GM12878 (cell line): ENCODE data around the gene CTRB1. TPM values are rescaled to one million over a fixed set of nuclear protein-coding genes. Genes with fewer than 3 reads are reported as not detected.
"Not testable (repeated sequence)": the region's sequence is repeated elsewhere in the genome, so short reads cannot be mapped to it uniquely, and the experiment has no call there.

Experiments
- ATAC-seq: fragments of 200-7000 bp; cut with Tn5 transposase; 3 replicates; pipeline ENCODE4 v1.9.1; 2020; ENCODE audit warnings: mild to moderate bottlenecking, moderate library complexity
- BruUV-seq: library from RNA; stranded (reverse); fragments of 400-500 nt; replicated peaks from 2 replicates; lab custom pipeline; 2021; lab: Mats Ljungman, UMichigan
- CTCF ChIA-PET: fragments of 300-600 bp; sonication (Branson Sonifier 250); formaldehyde crosslinking; extraction: SDS; loops from one replicate; lab custom pipeline; 2021; ENCODE audit warnings: inconsistent platforms; lab: Yijun Ruan, JAX
- POLR2A ChIA-PET: fragments of 350-600 bp; formaldehyde crosslinking; extraction: SDS; loops from one replicate; lab custom pipeline; 2021; ENCODE audit warnings: inconsistent platforms; lab: Charles Lee
- RAD21 ChIA-PET: fragments of 300-600 bp; sonication (Branson Sonifier 250); formaldehyde crosslinking; loops from one replicate; lab custom pipeline; 2023; ENCODE audit warnings: antibody characterized with exemption; ENCODE audit not compliant: unreplicated experiment; lab: Charles Lee
- SMC1A ChIA-PET: fragments of 300-600 bp; sonication (Branson Sonifier 250); formaldehyde crosslinking; loops from one replicate; lab custom pipeline; 2023; ENCODE audit not compliant: unreplicated experiment, uncharacterized antibody; lab: Charles Lee
- DNase-seq: peaks from one replicate; pipeline ENCODE4 v3.0.0-alpha.2; 2011; ENCODE audit warnings: low read depth, low spot score
- FAIRE-seq: peaks from 3 replicates; lab custom pipeline; 2011; peaks lifted over from hg19 to GRCh38; lab: Jason Lieb, UNC
- H2AFZ ChIP-seq: 2 replicates; pipeline ENCODE4 v1.6.0; 2011; ENCODE audit warnings: low read depth, low read length, control low read depth; ENCODE audit not compliant: control insufficient read depth
- H3K27ac ChIP-seq: 2 replicates; pipeline ENCODE4 v1.5.1; 2011; ENCODE audit warnings: control low read depth; ENCODE audit not compliant: control insufficient read depth, insufficient read depth
- H3K27me3 ChIP-seq, 2 experiments: replicated peaks in 1 of 2; 2 replicates each; pipeline versions ENCODE4 v1.6.0 to v1.6.1; 2011; ENCODE audit warnings: low read length in 1 of 2; ENCODE audit not compliant: control insufficient read depth in 2 of 2, insufficient read depth in 2 of 2
- H3K36me3 ChIP-seq, 2 experiments: 2 replicates each; pipeline ENCODE4 v1.5.1; 2011; ENCODE audit warnings: low read length in 1 of 2; ENCODE audit not compliant: control insufficient read depth in 2 of 2, insufficient read depth in 2 of 2
- H3K4me1 ChIP-seq: 2 replicates; pipeline ENCODE4 v1.6.1; 2011; ENCODE audit warnings: mild to moderate bottlenecking, low read length, moderate library complexity, mixed read lengths; ENCODE audit not compliant: control insufficient read depth, insufficient read depth
- H3K4me2 ChIP-seq: 2 replicates; pipeline ENCODE4 v1.6.0; 2011; ENCODE audit warnings: control low read depth; ENCODE audit not compliant: control insufficient read depth, insufficient read depth
- H3K4me3 ChIP-seq: fragments of 200-600 bp; sonication (generic); 2 replicates; pipeline ENCODE4 v1.5.1; 2016
- H3K79me2 ChIP-seq: 2 replicates; pipeline ENCODE4 v1.6.0; 2011; ENCODE audit warnings: low read length; ENCODE audit not compliant: control insufficient read depth, insufficient read depth
- H3K9ac ChIP-seq: 2 replicates; pipeline ENCODE4 v1.8.0; 2011; ENCODE audit warnings: low read length, control low read depth, mixed read lengths; ENCODE audit not compliant: control insufficient read depth, insufficient read depth
- H3K9me3 ChIP-seq: replicated peaks from 3 replicates; pipeline ENCODE4 v1.5.1; 2011; ENCODE audit warnings: mild to moderate bottlenecking, low read length; ENCODE audit not compliant: control insufficient read depth, insufficient read depth
- H4K20me1 ChIP-seq: 2 replicates; pipeline ENCODE4 v1.6.0; 2011; ENCODE audit not compliant: control insufficient read depth, insufficient read depth
- ATF3 ChIP-seq: IDR thresholded peaks from 2 replicates; pipeline ENCODE4 v1.6.1; 2011; ENCODE audit warnings: low read depth, mild to moderate bottlenecking, low read length, moderate library complexity, borderline replicate concordance; ENCODE audit errors: extremely low read depth
- E2F4 ChIP-seq: IDR thresholded peaks from 2 replicates; pipeline ENCODE4 v1.6.1; 2012; ENCODE audit warnings: low read depth, low read length, improper control_type of control experiment
- EED ChIP-seq: sonication (generic); IDR thresholded peaks from 2 replicates; pipeline ENCODE4 v1.6.1; 2016; ENCODE audit warnings: antibody characterized with exemption, low read depth
- IKZF2 ChIP-seq, 2 experiments: fragments of 450-650 bp; IDR thresholded peaks; 2 replicates each; pipeline ENCODE4 v1.6.1; 2017; ENCODE audit warnings: mild to moderate bottlenecking in 2 of 2, moderate library complexity in 2 of 2
- SMAD1 ChIP-seq: fragments of 450-650 bp; IDR thresholded peaks from 2 replicates; pipeline ENCODE4 v1.6.1; 2018; ENCODE audit warnings: mild to moderate bottlenecking, low read depth; ENCODE audit not compliant: partially characterized antibody
- WGBS: methylation state at CpG from one replicate; pipeline ENCODE4 v1.1.6; 2016; ENCODE audit warnings: low lambda C conversion rate; ENCODE audit not compliant: insufficient replicate concordance, insufficient coverage; ENCODE audit errors: missing lambda C conversion rate; 5-methylcytosine and 5-hydroxymethylcytosine counted together
- in situ Hi-C: fragments of 300-500 bp; cut with MboI; formaldehyde crosslinking; loops from 9 replicates; pipeline ENCODE4 v1.14.3; 2018; ENCODE audit warnings: mixed read lengths
- intact Hi-C: fragments of 100-400 bp; cut with micrococcal nuclease; formaldehyde crosslinking; loops from one replicate; pipeline ENCODE4 v1.14.2; 2022; ENCODE audit not compliant: unreplicated experiment
- polyA plus RNA-seq, 11 experiments: library from polyadenylated mRNA; depleted of rRNA in 4 of 11; unstranded in 6 of 11; stranded (reverse) in 5 of 11; fragments of >200 nt; fragmentation: Nextera tagmentation in 4 of 11; fragmentation: Illumina TruSeq in 1 of 11; extraction: Ambion mirVana in 4 of 11; extraction: Trizol in 1 of 11; gene quantifications; 1 replicate in 1 of 11; 2 replicates in 10 of 11; pipeline versions ENCODE4 v1.2.1 to v1.2.3, GENCODE V29; 2011 to 2016; ENCODE audit warnings: inconsistent platforms in 2 of 11, missing spikeins in 2 of 11, low read depth in 1 of 11
- total RNA-seq, 4 experiments: library from RNA; depleted of rRNA in 3 of 4; stranded (reverse); fragments of >200 nt in 3 of 4; fragmentation: Illumina TruSeq in 1 of 4; extraction: Trizol in 1 of 4; gene quantifications; 2 replicates each; pipeline versions ENCODE4 v1.2.1 to v1.2.3, GENCODE V29; 2013 to 2021
- TF ChIP-seq, protein P1 (sequence below): fragments of 450-650 bp; IDR thresholded peaks from 2 replicates; pipeline ENCODE4 v1.6.1; 2016; ENCODE audit warnings: mild to moderate bottlenecking, moderate library complexity, borderline replicate concordance

Gene CTRB1
- total and polyA plus RNA-seq, 10 of the 15 experiments (the other 5 are each of a cell fraction or from before 2014, with no cell fraction given), result 0.28 to 4.4 TPM; not detected in 8

DNA sequence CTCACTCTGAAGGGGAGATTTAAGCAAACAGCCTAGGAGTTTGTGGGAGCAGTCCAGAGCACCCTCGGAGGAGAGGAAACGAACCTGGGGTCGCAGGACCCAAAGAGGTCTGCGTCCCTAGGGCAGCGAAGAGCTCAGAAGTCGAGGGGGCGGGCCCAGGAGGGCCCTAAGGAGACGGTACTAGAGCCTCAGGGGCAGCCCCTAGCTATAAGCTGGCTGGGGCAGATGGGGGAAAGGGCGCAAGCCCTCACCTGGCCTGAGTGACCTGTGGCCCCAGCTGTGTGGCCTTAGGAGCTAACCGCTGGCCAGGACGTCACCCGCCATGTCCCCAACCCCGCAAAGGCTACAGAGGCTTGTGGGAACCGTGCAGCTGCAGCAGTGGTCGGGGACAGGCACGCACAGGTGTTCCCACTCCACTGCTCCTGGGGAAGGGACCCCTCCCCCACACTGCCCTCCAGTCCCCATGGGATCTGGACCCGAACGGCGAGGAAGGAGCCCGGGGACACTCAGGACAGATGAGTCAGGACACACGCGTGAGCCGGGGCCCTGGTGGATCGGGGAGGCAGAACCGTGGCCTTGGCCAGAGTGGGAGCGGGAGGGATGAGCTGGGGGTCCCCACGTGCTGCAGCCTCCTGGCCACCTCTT, 9.8 kb upstream of the CTRB1 start:
- no peak overlapping the region for H3K27ac ChIP-seq
- H3K9ac ChIP-seq, result no peak overlapping the region
- no TSS peak for BruUV-seq
- no peaks in the 10 kb centered on the region for H3K79me2 ChIP-seq
- TF ChIP-seq, protein P1, sequence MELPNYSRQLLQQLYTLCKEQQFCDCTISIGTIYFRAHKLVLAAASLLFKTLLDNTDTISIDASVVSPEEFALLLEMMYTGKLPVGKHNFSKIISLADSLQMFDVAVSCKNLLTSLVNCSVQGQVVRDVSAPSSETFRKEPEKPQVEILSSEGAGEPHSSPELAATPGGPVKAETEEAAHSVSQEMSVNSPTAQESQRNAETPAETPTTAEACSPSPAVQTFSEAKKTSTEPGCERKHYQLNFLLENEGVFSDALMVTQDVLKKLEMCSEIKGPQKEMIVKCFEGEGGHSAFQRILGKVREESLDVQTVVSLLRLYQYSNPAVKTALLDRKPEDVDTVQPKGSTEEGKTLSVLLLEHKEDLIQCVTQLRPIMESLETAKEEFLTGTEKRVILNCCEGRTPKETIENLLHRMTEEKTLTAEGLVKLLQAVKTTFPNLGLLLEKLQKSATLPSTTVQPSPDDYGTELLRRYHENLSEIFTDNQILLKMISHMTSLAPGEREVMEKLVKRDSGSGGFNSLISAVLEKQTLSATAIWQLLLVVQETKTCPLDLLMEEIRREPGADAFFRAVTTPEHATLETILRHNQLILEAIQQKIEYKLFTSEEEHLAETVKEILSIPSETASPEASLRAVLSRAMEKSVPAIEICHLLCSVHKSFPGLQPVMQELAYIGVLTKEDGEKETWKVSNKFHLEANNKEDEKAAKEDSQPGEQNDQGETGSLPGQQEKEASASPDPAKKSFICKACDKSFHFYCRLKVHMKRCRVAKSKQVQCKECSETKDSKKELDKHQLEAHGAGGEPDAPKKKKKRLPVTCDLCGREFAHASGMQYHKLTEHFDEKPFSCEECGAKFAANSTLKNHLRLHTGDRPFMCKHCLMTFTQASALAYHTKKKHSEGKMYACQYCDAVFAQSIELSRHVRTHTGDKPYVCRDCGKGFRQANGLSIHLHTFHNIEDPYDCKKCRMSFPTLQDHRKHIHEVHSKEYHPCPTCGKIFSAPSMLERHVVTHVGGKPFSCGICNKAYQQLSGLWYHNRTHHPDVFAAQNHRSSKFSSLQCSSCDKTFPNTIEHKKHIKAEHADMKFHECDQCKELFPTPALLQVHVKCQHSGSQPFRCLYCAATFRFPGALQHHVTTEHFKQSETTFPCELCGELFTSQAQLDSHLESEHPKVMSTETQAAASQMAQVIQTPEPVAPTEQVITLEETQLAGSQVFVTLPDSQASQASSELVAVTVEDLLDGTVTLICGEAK, result no peak
- TF ChIP-seq SMAD1, result no peak
- no peak for TF ChIP-seq IKZF2 (IDR thresholded peaks at IDR 0.05)
- no peak for TF ChIP-seq E2F4
- no peak for TF ChIP-seq ATF3
- no peak for TF ChIP-seq EED
- DNase-seq (no peak), FAIRE-seq (no peak), ATAC-seq (no peak)
- ChIA-PET POLR2A (no interaction called here), RAD21 (interaction anchor here (0.9 kb wide), 1 partner anchor 10 kb away, joined by 3 read pairs; no protein-coding TSS in a partner anchor), CTCF (interaction anchor here (0.6 to 1.6 kb wide), 4 partner anchors 9 to 171 kb away, joined by 3 to 8 read pairs (median 3); no protein-coding TSS in a partner anchor), SMC1A (no interaction called here)
- no peaks in the 10 kb centered on the region for H3K27me3 ChIP-seq
- intact Hi-C loops, result no loop called here
- no peak overlapping the region for H3K4me2 ChIP-seq
- H3K4me1 ChIP-seq, result peaks cover 5% of the 10 kb centered on the region
- no peak overlapping the region for H3K4me3 ChIP-seq
- no peaks in the 10 kb centered on the region for H4K20me1 ChIP-seq
- no peaks in the 10 kb centered on the region for H3K36me3 ChIP-seq
- in situ Hi-C loops, result no loop called here
- WGBS, result 65% methylated on average over 27 of the region's 27 CpGs
- no peaks in the 10 kb centered on the region for H3K9me3 ChIP-seq
- H2AFZ ChIP-seq, result no peak overlapping the region

DNA sequence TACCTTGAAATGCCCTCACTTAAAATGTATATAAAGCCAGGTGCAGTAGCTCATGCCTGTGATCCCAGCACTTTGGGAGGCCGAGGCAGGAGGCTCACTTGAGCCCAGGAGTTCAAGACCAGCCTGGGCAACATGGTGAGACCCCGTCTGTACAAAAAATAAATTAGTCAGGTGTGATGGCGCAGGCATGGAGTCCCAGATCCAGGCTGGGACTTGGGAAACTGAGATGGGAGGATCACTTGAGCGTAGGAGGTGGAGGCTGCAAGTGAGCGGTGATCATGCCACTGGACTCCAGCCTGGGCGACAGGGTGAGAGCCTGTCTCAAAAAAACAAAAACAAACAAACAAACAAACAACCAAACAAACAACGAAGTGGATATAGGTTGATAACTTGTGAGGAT, 9.3 kb upstream of the CTRB1 start:
- H3K4me1 ChIP-seq, in situ Hi-C loops, H2AFZ ChIP-seq, H3K79me2 ChIP-seq, H3K27ac ChIP-seq, intact Hi-C loops, H3K4me2 ChIP-seq, FAIRE-seq, DNase-seq, POLR2A ChIA-PET, H3K4me3 ChIP-seq, H4K20me1 ChIP-seq, RAD21 ChIA-PET, H3K9ac ChIP-seq, BruUV-seq, SMC1A ChIA-PET, ATAC-seq, H3K9me3 ChIP-seq, H3K27me3 ChIP-seq, H3K36me3 ChIP-seq: not testable (repeated sequence)
- CTCF ChIA-PET, result interaction anchor here (1.5 to 1.6 kb wide), 2 partner anchors 10 to 147 kb away, joined by 3 to 8 read pairs; no protein-coding TSS in a partner anchor
- WGBS, result 43% methylated on average over 7 of the region's 7 CpGs
